Measurements from ENCODE around the gene C9orf152.

Gene C9orf152

GRCh38 chr9:110178281-110178680, 29.7 kb downstream of the C9orf152 start:
- no peak overlapping the region for H3K27ac ChIP-seq
- TF ChIP-seq CTCF (IDR thresholded peaks at IDR 0.05) (no peak), ZFX (IDR thresholded peaks at IDR 0.05; ENCODE audit: borderline replicate concordance) (no peak)

- TF ChIP-seq CTCF (IDR thresholded peaks at IDR 0.05) (no peak), ZFX (IDR thresholded peaks at IDR 0.05; ENCODE audit: borderline replicate concordance) (no peak)
- H3K27ac ChIP-seq: no peak overlapping the region
These were observed 32.5 kb downstream of the C9orf152 start for GRCh38 chr9:110175275-110175968.

GRCh38 chr9:110173322-110173642, 34.7 kb downstream of the C9orf152 start:
- TF ChIP-seq ZFX (IDR thresholded peaks at IDR 0.05; ENCODE audit: borderline replicate concordance) (no peak), CTCF (IDR thresholded peaks at IDR 0.05) (no peak)
- no peak overlapping the region for H3K27ac ChIP-seq

- TF ChIP-seq ZFX (IDR thresholded peaks at IDR 0.05; ENCODE audit: borderline replicate concordance): no peak
- no peak for TF ChIP-seq CTCF (IDR thresholded peaks at IDR 0.05)
- no peak overlapping the region for H3K27ac ChIP-seq
These were observed 37.4 kb downstream of the C9orf152 start for GRCh38 chr9:110170357-110171257.

GRCh38 chr9:110168486-110168885, 39.5 kb downstream of the C9orf152 start:
- no peak overlapping the region for H3K27ac ChIP-seq
- TF ChIP-seq ZFX (IDR thresholded peaks at IDR 0.05; ENCODE audit: borderline replicate concordance): no peak
- no peak for TF ChIP-seq CTCF (IDR thresholded peaks at IDR 0.05)

GRCh38 chr9:110161940-110162339, 46.0 kb downstream of the C9orf152 start:
- TF ChIP-seq CTCF (IDR thresholded peaks at IDR 0.05) (no peak), ZFX (IDR thresholded peaks at IDR 0.05; ENCODE audit: borderline replicate concordance) (no peak)
- no peak overlapping the region for H3K27ac ChIP-seq

GRCh38 chr9:110160685-110161084, 47.3 kb downstream of the C9orf152 start:
- TF ChIP-seq ZFX (IDR thresholded peaks at IDR 0.05; ENCODE audit: borderline replicate concordance) (no peak), CTCF (IDR thresholded peaks at IDR 0.05) (no peak)
- no peak overlapping the region for H3K27ac ChIP-seq

Data from 22Rv1 (cell line).